SHP77 treated with DMSO at 0.1 percent for 48 hours (cell line): Measurements from ENCODE around the gene PPCDC.

ENCODE experiments used
- DNase-seq: peaks from one replicate; lab custom pipeline; 2025; lab: John Stamatoyannopoulos, UW

Gene PPCDC

GRCh38 chr15:75016431-75016830 lies 7.0 kb upstream of the PPCDC start:
- DNase-seq = no peak

DNA sequence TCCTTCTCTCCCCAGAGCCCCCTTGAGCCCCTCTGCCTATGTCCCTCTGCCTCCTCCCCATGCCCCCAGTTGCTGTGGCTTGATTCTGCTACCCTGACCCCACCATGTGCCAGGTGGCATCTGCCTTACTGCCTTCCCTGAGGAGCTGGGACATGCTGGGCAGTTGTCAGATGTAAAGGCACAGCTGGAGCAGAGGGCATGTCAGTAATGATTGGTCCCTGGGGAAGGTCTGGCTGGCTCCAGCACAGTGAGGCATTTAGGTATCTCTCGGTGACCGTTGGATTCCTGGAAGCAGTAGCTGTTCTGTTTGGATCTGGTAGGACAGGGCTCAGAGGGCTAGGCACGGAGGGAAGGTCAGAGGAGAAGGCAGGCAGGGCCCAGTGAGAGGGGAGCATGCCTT lies 3.5 kb upstream of the PPCDC start:
- DNase-seq = no peak

GRCh38 chr15:75021341-75021740 lies 2.0 kb upstream of the PPCDC start:
- DNase-seq = no peak

- DNase-seq = no peak
These were observed 608 bp upstream of the PPCDC start for GRCh38 chr15:75022783-75023180.

GRCh38 chr15:75023872-75024636 lies 664 bp downstream of the PPCDC start:
- DNase-seq = no peak

- DNase-seq = no peak
These were observed 1.7 kb downstream of the PPCDC start for GRCh38 chr15:75025107-75025506.

GRCh38 chr15:75025548-75026260 lies 2.3 kb downstream of the PPCDC start:
- no peak for DNase-seq

GRCh38 chr15:75027551-75027950 lies 4.2 kb downstream of the PPCDC start:
- no peak for DNase-seq

GRCh38 chr15:75028991-75029377 lies 5.6 kb downstream of the PPCDC start:
- no peak for DNase-seq

GRCh38 chr15:75029378-75030022 lies 6.1 kb downstream of the PPCDC start:
- peak; percentile 6 for DNase-seq

- DNase-seq = no peak
These were observed 6.6 kb downstream of the PPCDC start for GRCh38 chr15:75030023-75030413.

- DNase-seq = no peak
These were observed 7.0 kb downstream of the PPCDC start for GRCh38 chr15:75030424-75030823.

- no peak for DNase-seq
These were observed 8.5 kb downstream of the PPCDC start for GRCh38 chr15:75031848-75032247.

DNA sequence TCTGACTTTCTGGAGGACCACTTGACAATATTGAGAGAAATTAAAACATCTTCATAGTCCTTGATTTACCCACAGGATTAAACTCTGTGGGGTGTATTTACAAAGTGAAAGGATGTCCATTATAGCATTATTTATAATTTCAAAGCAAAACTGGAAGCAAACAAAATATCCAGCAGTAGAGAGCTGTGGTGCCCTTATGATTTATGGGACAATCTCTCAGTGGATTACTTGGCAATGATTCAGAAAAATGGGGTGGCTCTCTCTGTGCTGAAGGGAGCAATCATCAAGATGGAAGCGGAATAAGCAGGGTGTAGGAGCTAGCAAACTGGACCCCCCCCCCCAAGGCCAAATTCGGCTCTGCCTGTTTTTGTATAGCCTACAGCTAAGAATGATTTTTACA lies 9.0 kb downstream of the PPCDC start:
- no peak for DNase-seq

DNA sequence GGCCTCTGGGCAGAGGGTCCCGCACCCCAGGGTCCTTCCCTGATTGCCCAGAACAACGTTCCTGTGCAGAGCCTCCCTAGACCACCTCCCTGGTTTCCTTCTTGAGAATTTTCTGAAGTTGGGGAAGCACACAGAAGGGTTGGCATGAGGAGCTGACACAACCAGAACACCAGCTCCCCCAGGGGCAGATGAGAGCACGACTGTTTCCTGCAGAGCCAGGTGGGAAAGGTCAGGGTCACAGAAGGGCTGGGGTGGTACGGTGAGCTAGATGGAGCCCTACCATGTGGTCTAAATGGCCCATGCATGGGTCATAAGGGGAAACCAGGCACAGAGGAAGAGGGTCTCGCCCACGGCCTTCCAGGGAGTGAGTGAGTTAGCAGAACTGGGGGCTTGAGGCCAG lies 10.4 kb downstream of the PPCDC start:
- no peak for DNase-seq

DNA sequence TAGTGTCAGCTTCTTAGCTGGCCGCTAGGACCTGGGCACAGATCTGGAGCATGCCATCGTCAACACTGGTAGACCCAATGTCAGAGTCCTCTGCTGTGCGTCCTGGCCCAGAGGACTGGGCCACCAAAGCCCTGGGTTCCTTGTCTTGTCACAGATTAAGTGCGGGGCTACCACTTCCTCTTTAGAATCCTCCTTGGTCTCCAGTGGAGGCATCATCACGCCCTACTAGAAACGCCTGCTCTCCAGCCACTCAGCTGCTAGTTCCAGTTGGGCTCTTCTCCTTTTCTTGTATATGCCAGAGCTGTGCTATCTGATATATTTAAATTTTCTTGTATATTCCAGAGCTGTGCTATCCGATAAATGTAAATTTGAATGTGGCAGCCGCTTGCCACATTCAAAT lies 11.2 kb downstream of the PPCDC start:
- DNase-seq = no peak

DNA sequence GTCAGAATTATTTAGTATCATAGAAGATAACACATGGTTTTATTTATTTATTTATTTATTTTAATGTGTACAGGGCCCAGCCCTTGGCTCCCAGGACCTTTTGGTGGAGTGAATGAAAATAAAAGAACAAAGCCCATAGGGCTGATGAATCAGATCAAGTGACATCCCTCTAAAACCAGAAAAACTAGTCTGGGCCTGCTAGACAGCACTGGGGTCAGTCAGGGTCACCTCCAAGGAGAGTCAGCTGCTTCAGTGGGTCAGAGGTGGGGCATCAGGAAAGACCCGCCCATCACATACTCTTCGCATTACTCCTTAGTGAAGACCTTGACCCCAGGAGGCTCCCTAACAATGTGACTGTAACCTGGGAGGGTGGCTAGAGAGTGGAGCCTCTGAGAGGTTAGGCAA lies 12.8 kb downstream of the PPCDC start:
- DNase-seq = no peak

DNA sequence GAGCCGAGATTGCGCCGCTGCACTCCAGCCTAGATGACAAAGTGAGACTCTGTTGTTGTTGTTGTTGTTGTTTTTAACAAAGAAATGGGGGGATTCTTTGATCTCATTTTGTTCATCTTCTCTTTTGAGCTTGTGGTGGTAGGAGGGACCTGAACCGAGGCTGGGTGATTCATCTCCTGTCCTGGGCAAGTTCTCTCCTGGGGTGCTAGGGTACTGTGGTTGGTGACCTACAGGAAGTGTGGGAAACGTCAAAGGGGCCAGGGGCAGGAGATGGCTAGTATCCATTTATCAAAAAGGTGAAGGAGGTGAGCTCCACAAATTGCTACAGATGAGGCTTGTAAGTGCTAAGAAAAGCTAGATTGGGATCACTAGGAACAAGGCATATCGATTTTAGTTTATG lies 14.3 kb downstream of the PPCDC start:
- no peak for DNase-seq

GRCh38 chr15:75038231-75038630 lies 14.8 kb downstream of the PPCDC start:
- no peak for DNase-seq

DNA sequence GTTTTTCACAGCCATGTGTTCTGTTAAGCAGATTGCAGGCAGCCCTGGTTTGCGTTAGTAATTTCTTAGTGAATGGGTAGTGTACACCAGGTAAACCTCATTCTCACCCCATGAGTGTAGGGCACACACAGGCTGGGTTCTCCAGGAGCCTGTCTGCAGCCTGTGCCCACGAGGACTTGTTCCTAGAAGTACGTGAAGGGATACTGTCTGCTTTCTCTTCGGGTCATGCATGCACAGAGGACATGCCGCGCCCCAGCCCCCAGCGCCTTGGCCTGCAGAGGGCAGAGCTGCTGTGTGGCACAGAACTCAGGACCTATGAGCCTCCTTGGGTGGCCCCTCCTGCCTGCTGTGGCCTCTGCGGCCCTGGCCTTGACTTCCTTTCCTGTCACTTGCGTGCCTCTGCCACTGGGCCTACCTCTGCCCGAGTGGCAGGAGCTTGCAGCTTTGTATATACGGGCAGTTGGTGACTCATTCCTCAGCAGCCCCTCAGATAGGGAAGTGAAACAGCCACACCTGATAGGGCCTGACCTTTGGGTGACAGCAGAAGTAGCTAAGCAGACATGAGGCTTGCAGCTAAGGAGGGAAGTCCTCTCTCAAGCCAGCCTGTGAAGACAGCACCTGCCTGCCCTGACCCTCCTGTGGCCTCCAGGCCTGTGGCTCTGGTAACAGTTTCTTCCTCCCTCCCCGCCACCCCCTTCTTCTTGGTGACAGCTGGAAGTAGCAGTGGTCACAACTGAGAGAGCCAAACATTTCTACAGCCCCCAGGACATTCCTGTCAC lies 19.5 kb downstream of the PPCDC start:
- DNase-seq = peak; percentile 4

DNA sequence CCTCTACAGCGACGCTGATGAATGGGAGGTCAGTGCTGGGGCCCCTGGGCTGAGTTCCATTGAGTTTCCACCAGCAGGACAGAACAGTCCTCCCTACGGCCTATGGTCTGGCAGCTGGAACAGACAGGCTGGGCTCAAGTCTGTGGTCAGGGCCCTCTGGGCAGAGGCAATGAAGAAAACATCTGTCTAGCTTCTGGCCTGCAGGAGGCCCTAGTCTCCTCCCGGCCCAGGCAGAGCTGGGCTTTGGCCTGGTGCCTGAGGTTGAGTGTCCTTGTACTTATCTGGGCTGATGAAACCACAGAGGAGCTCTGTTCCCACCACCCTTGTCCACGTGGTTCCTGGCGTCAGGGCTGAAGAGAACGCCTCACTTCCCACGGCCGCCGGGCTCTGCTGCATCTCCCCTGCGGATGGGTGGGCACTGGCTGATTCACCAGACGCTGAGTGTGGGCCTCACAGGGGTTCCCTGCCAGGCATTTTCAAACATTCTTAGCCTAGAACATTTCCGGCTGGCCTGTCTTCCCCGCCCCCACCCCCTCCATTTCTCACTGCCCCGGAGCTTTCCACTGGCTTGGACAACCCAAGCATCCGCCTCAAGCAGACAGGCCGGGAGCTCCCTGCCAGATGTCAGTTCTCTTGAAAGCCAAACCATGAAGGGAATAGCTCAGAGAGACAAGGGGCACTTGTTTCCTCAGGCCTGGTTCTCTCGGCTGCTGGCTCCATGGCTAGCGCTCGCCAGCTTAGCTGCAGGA lies 20.3 kb downstream of the PPCDC start:
- no peak for DNase-seq
